IPS-20b (cell line): ENCODE results near the gene STT3B.

Experiments
- H3K27ac ChIP-seq: one replicate; pipeline ENCODE4 v1.5.1; 2013; ENCODE audit warnings: low read length
- H3K27me3 ChIP-seq: 2 replicates; pipeline ENCODE4 v1.6.1; 2013; ENCODE audit warnings: mild to moderate bottlenecking, low read length, inconsistent platforms; ENCODE audit not compliant: insufficient read depth
- H3K36me3 ChIP-seq: 2 replicates; pipeline ENCODE4 v1.6.1; 2013; ENCODE audit warnings: low read depth, mild to moderate bottlenecking, inconsistent platforms, low read length, moderate library complexity; ENCODE audit not compliant: insufficient read depth
- H3K4me1 ChIP-seq: 2 replicates; pipeline ENCODE4 v1.6.1; 2013; ENCODE audit warnings: mild to moderate bottlenecking, control low read depth, inconsistent platforms, low read length, moderate library complexity; ENCODE audit not compliant: insufficient read depth
- H3K4me3 ChIP-seq: 2 replicates; pipeline ENCODE4 v1.5.1; 2013; ENCODE audit warnings: mild to moderate bottlenecking, low read length, inconsistent platforms
- H3K9ac ChIP-seq: 2 replicates; pipeline ENCODE4 v1.6.1; 2013; ENCODE audit warnings: low read depth, mild to moderate bottlenecking, inconsistent platforms, low read length, moderate library complexity
- H3K9me3 ChIP-seq: 2 replicates; pipeline ENCODE4 v1.6.1; 2013; ENCODE audit warnings: mild to moderate bottlenecking, low read depth, low read length, inconsistent platforms; ENCODE audit not compliant: insufficient read depth

Gene STT3B

GRCh38 chr3:31661993-31662670 is 129.4 kb downstream of the STT3B start:
- Histone ChIP-seq H3K27ac (no peak overlapping the region), H3K9me3 (peaks cover 11% of the 10 kb centered on the region; the same call in 1 of the 2 replicates), H3K36me3 (peaks cover 45% of the 10 kb centered on the region; the same call in 1 of the 2 replicates), H3K9ac (no peak overlapping the region), H3K27me3 (no peaks in the 10 kb centered on the region), H3K4me1 (peaks cover 3% of the 10 kb centered on the region; the same call in 1 of the 2 replicates), H3K4me3 (no peak overlapping the region)

- Histone ChIP-seq H3K9ac (no peak overlapping the region), H3K9me3 (no peaks in the 10 kb centered on the region), H3K36me3 (peaks cover 51% of the 10 kb centered on the region), H3K27me3 (no peaks in the 10 kb centered on the region), H3K4me1 (peaks cover 3% of the 10 kb centered on the region; the same call in 1 of the 2 replicates), H3K27ac (no peak overlapping the region), H3K4me3 (no peak overlapping the region)
Observed at GRCh38 chr3:31664031-31664430, 131.3 kb downstream of the STT3B start.

GRCh38 chr3:31667582-31667981 is 134.9 kb downstream of the STT3B start:
- Histone ChIP-seq H3K4me1 (no peaks in the 10 kb centered on the region), H3K4me3 (no peak overlapping the region), H3K9me3 (no peaks in the 10 kb centered on the region), H3K27ac (no peak overlapping the region), H3K36me3 (peaks cover 38% of the 10 kb centered on the region), H3K9ac (no peak overlapping the region), H3K27me3 (no peaks in the 10 kb centered on the region)

- no peaks in the 10 kb centered on the region for H3K9me3 ChIP-seq
- no peaks in the 10 kb centered on the region for H3K27me3 ChIP-seq
- H3K4me3 ChIP-seq: no peak overlapping the region
- H3K4me1 ChIP-seq: no peaks in the 10 kb centered on the region
- no peak overlapping the region for H3K9ac ChIP-seq
- no peak overlapping the region for H3K27ac ChIP-seq
- H3K36me3 ChIP-seq: peaks cover 37% of the 10 kb centered on the region
Observed at GRCh38 chr3:31668242-31668641, 135.5 kb downstream of the STT3B start.

- H3K9ac ChIP-seq: no peak overlapping the region
- H3K4me3 ChIP-seq: no peak overlapping the region
- no peaks in the 10 kb centered on the region for H3K27me3 ChIP-seq
- peaks cover 37% of the 10 kb centered on the region for H3K36me3 ChIP-seq
- H3K27ac ChIP-seq: no peak overlapping the region
- no peaks in the 10 kb centered on the region for H3K4me1 ChIP-seq
- H3K9me3 ChIP-seq: no peaks in the 10 kb centered on the region
Observed at GRCh38 chr3:31670136-31670535, 137.4 kb downstream of the STT3B start.

GRCh38 chr3:31670722-31671121 is 138.0 kb downstream of the STT3B start:
- H3K9me3 ChIP-seq: no peaks in the 10 kb centered on the region
- no peak overlapping the region for H3K27ac ChIP-seq
- H3K27me3 ChIP-seq: no peaks in the 10 kb centered on the region
- no peak overlapping the region for H3K4me3 ChIP-seq
- peaks cover 37% of the 10 kb centered on the region for H3K36me3 ChIP-seq
- H3K9ac ChIP-seq: no peak overlapping the region
- no peaks in the 10 kb centered on the region for H3K4me1 ChIP-seq

GRCh38 chr3:31671451-31671850 is 138.7 kb downstream of the STT3B start:
- Histone ChIP-seq H3K4me1 (no peaks in the 10 kb centered on the region), H3K9ac (no peak overlapping the region), H3K9me3 (no peaks in the 10 kb centered on the region), H3K27ac (peak overlapping the region; percentile 22), H3K36me3 (peaks cover 37% of the 10 kb centered on the region), H3K4me3 (no peak overlapping the region), H3K27me3 (no peaks in the 10 kb centered on the region)

GRCh38 chr3:31671976-31672375 is 139.3 kb downstream of the STT3B start:
- Histone ChIP-seq H3K36me3 (peaks cover 35% of the 10 kb centered on the region), H3K4me3 (no peak overlapping the region), H3K9ac (no peak overlapping the region), H3K27me3 (no peaks in the 10 kb centered on the region), H3K27ac (peak overlapping the region; percentile 22), H3K9me3 (no peaks in the 10 kb centered on the region), H3K4me1 (no peaks in the 10 kb centered on the region)

GRCh38 chr3:31673950-31674349 is 141.2 kb downstream of the STT3B start:
- no peak overlapping the region for H3K9ac ChIP-seq
- peaks cover 20% of the 10 kb centered on the region; the same call in 1 of the 2 replicates for H3K36me3 ChIP-seq
- H3K27ac ChIP-seq: no peak overlapping the region
- H3K4me1 ChIP-seq: no peaks in the 10 kb centered on the region
- no peaks in the 10 kb centered on the region for H3K9me3 ChIP-seq
- H3K4me3 ChIP-seq: no peak overlapping the region
- no peaks in the 10 kb centered on the region for H3K27me3 ChIP-seq

- no peak overlapping the region for H3K4me3 ChIP-seq
- H3K36me3 ChIP-seq: no peaks in the 10 kb centered on the region
- H3K9ac ChIP-seq: no peak overlapping the region
- H3K9me3 ChIP-seq: no peaks in the 10 kb centered on the region
- peaks cover 6% of the 10 kb centered on the region; the same call in 1 of the 2 replicates for H3K4me1 ChIP-seq
- H3K27ac ChIP-seq: no peak overlapping the region
- H3K27me3 ChIP-seq: no peaks in the 10 kb centered on the region
Observed at GRCh38 chr3:31676556-31676955, 143.8 kb downstream of the STT3B start.

GRCh38 chr3:31680072-31680870 is 147.5 kb downstream of the STT3B start:
- H3K4me1 ChIP-seq: peaks cover 6% of the 10 kb centered on the region; the same call in 1 of the 2 replicates
- H3K36me3 ChIP-seq: peaks cover 15% of the 10 kb centered on the region; the same call in 1 of the 2 replicates
- H3K9ac ChIP-seq: no peak overlapping the region
- no peaks in the 10 kb centered on the region for H3K9me3 ChIP-seq
- no peak overlapping the region for H3K27ac ChIP-seq
- H3K4me3 ChIP-seq: no peak overlapping the region
- no peaks in the 10 kb centered on the region for H3K27me3 ChIP-seq
